Measurements from ENCODE around the gene BHLHE40. TPM values are rescaled to one million over a fixed set of nuclear protein-coding genes. Genes with fewer than 3 reads are reported as not detected.

Gene BHLHE40
- total and polyA plus RNA-seq, 3 experiments from 2014 or later: 24.8 to 180 (median 174) TPM

DNA sequence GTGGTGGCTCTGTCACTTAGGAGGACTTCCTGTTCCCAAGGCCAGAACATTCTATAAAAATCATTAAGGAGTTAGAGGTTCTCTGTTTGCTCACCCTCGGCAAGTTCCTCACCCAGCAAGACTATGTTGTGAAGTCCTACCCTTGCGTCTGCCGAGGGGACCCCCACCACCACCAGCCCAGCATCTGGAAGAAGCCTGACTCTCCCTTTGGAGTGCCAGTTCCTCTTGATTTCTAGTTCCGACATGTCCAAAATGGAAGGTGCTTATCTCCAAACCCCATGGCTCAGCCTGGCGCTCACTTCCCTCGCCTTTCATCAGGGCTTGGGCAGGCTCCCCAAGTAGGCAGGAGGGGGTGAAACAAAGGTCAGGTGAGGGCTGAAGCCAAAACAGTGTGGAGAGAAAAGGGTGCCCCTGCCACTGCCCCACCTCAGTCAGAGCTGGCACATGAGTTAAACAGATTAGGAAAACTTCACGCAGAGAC is 41.0 kb downstream of the BHLHE40 start:
- Mint-ChIP-seq H3K27me3 (no peaks in the 10 kb centered on the region), H3K4me1 (peaks cover 41 to 67% (median 53%) of the 10 kb centered on the region in 3 donors), H3K4me3 (no peak overlapping the region), H3K9me3 (no peaks in the 10 kb centered on the region), H3K36me3 (no peaks in the 10 kb centered on the region), H3K27ac (peak overlapping the region in 4 of 8 donors; percentile 42 to 90 (median 70))
- DNase-seq: no peak
- H3K4me1 ChIP-seq (ENCODE audit: insufficient read depth, low read length): peaks cover 49% of the 10 kb centered on the region
- CTCF ChIA-PET: interaction anchor here (1.7 kb wide), 1 partner anchor 308 kb away, joined by 3 read pairs; no protein-coding TSS in a partner anchor
- H3K9me3 ChIP-seq (ENCODE audit: low read length): no peaks in the 10 kb centered on the region
- H3K27me3 ChIP-seq (ENCODE audit: insufficient read depth, low read length, poor library complexity, severe bottlenecking): no peaks in the 10 kb centered on the region
- no peak overlapping the region for H3K4me3 ChIP-seq (ENCODE audit: low read length)
- H3K27ac ChIP-seq (ENCODE audit: low read depth, low read length): peak overlapping the region; percentile 2
- no peaks in the 10 kb centered on the region for H3K36me3 ChIP-seq (ENCODE audit: insufficient read depth, low read length)
- POLR2A ChIA-PET: interaction anchor here (1.1 to 1.3 kb wide), 2 partner anchors 39 to 41 kb away, joined by 4 to 5 read pairs; partner anchors contain the start of gene BHLHE40

DNA sequence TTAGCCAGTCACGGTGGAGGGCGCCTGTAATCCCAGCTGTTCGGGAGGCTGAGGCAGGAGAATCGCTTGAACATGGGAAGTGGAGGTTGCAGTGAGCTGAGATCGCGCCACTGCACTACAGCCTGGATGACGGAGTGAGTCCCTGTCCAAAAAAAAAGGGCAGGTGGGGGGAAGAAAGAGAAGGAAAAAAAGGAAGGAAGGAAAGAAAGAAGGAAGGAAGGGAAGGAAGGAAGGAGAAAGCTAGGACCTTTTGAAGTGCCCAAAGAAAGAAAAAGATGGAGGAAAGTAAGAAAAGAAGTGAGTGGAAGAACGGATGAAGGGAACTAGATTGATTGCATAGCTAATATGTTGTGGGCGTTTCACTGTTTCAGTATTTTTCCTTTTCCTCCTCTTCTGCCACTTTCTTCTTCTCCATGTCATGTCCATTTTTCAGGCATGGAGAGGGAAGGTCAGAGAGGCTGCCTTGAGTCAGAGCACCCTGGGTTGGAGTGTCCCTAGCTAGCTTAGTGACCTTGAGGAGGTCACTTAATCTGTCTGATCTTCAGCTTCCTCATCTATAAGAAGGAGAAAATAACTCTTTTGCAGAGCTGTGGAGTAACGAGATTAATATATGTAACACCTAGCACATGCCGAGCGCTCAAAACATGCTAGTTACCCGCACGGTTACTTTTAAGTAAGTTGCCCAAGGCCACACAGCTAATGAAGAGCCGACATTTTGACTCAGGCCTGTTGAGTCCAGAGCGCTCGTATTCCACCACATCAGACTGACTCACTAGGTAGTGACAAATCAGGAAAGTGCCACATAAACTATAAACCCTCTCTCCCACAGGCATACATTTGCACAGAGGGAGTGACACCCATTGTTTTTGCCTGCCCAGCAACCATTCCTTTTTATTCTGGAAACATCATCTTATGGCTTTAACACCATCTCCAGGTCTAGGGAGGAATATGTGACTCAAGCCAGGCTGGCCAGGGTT is 42.2 kb downstream of the BHLHE40 start:
- H3K4me3 Mint-ChIP-seq: no peak overlapping the region
- H3K27me3 ChIP-seq (ENCODE audit: insufficient read depth, low read length, poor library complexity, severe bottlenecking): no peaks in the 10 kb centered on the region
- peaks cover 42 to 62% (median 49%) of the 10 kb centered on the region in 3 donors for H3K4me1 Mint-ChIP-seq
- H3K36me3 Mint-ChIP-seq: no peaks in the 10 kb centered on the region
- H3K4me3 ChIP-seq (ENCODE audit: low read length): no peak overlapping the region
- no peaks in the 10 kb centered on the region for H3K27me3 Mint-ChIP-seq
- no peaks in the 10 kb centered on the region for H3K36me3 ChIP-seq (ENCODE audit: insufficient read depth, low read length)
- H3K9me3 ChIP-seq (ENCODE audit: low read length): no peaks in the 10 kb centered on the region
- DNase-seq: no peak
- peaks cover 44% of the 10 kb centered on the region for H3K4me1 ChIP-seq (ENCODE audit: insufficient read depth, low read length)
- ChIA-PET POLR2A (interaction anchor here (0.6 to 1.1 kb wide), 3 partner anchors 16 to 517 kb away, joined by 4 to 7 read pairs (median 5); no protein-coding TSS in a partner anchor), CTCF (interaction anchor here (1.3 to 9.5 kb wide), 4 partner anchors 20 to 311 kb away, joined by 3 to 103 read pairs (median 5); no protein-coding TSS in a partner anchor)
- H3K9me3 Mint-ChIP-seq: no peaks in the 10 kb centered on the region
- peak overlapping the region in 7 of 8 donors; percentile 38 to 90 (median 80) for H3K27ac Mint-ChIP-seq
- H3K27ac ChIP-seq (ENCODE audit: low read depth, low read length): no peak overlapping the region

DNA sequence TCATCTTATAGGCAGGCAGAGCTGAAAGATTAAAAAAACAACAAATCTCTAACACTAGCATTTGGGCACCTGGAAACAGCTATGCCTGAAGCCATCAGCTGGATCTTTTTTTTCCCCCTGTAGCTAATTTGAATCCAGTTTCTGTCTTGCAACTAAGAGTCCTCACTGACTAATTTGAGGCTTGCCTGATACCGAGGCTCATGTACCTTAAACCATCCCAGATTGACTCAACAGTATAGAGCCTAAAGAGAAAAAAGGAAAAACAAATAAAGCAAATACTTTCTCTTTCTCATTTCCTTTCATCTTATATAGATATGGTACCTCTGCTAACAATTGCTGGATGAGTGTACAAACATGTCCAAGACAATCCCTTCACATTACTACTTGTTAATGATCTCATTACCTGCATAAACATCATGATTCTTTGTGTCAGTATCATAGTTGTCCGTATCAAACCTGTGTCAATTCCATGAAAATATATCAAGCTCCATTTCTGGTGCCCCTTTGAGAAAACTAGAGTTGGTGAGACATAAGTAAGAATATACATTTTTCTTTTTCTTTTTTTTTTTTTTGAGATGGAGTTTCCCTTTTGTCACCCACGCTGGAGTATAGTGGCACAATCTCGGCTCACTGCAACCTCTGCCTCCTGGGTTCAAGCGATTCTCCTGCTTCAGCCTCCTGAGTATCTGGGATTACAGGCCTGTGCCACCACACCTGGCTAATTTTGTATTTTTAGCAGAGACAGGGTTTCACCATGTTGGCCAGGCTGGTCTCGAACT is 43.1 kb downstream of the BHLHE40 start:
- CTCF ChIA-PET: interaction anchor here (0.8 to 9.5 kb wide), 7 partner anchors 21 to 312 kb away, joined by 3 to 103 read pairs (median 4); no protein-coding TSS in a partner anchor
- Histone ChIP-seq H3K36me3 (ENCODE audit: insufficient read depth, low read length) (no peaks in the 10 kb centered on the region), H3K27ac (ENCODE audit: low read depth, low read length) (peak overlapping the region; percentile 1), H3K4me3 (ENCODE audit: low read length) (no peak overlapping the region), H3K9me3 (ENCODE audit: low read length) (no peaks in the 10 kb centered on the region), H3K27me3 (ENCODE audit: insufficient read depth, low read length, poor library complexity, severe bottlenecking) (no peaks in the 10 kb centered on the region), H3K4me1 (ENCODE audit: insufficient read depth, low read length) (peaks cover 35% of the 10 kb centered on the region)
- POLR2A ChIA-PET: interaction anchor here (0.5 to 1.3 kb wide), 5 partner anchors 10 to 518 kb away, joined by 4 to 10 read pairs (median 5); no protein-coding TSS in a partner anchor
- no peaks in the 10 kb centered on the region for H3K9me3 Mint-ChIP-seq
- H3K4me1 Mint-ChIP-seq: peaks cover 39 to 56% (median 46%) of the 10 kb centered on the region in 3 donors
- no peaks in the 10 kb centered on the region for H3K36me3 Mint-ChIP-seq
- DNase-seq: no peak
- H3K4me3 Mint-ChIP-seq: no peak overlapping the region
- H3K27ac Mint-ChIP-seq: peak overlapping the region; percentile 38 to 86 (median 77)
- H3K27me3 Mint-ChIP-seq: no peaks in the 10 kb centered on the region

DNA sequence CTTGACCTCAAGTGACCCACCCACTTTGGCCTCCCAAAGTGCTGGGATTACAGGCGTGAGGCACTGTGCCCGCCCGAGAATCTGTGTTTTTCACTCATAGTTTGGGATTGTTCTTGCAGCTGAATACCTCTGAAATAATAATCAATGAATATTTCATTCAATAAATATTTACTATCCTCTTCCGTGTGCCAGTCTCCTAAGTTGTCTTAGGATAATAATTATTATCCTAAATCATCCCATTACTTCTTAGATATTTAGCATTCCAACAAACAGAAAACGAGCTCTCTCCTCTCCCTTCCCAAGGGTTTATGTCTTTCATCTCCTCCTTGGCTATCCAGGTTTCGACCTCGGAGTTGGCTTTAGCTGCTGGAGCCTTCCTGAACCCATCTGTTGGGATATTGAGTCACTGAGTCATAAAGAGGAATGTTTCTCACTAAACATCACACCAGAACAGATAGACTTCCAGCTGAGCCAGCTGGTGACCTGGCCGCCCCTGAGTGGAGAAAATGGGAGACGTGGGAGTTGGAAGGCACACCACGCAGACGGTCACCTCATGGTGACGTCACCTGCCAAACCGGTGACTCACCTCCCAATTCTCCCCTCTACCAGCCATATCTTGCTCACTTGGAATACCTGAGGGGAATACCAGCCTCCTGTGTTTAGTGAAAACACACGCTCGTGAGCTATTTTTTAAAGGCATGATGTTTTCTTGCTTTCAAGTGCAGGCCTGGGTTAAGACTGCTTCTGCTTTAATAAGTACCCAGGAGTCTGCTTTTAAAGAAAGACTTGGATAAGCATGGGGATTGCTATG is 43.9 kb downstream of the BHLHE40 start:
- CTCF ChIA-PET: interaction anchor here (0.8 to 9.5 kb wide), 7 partner anchors 22 to 312 kb away, joined by 3 to 103 read pairs (median 4); no protein-coding TSS in a partner anchor
- peak overlapping the region in 1 of 8 donors; percentile 77 for H3K27ac Mint-ChIP-seq
- no peak for DNase-seq

DNA sequence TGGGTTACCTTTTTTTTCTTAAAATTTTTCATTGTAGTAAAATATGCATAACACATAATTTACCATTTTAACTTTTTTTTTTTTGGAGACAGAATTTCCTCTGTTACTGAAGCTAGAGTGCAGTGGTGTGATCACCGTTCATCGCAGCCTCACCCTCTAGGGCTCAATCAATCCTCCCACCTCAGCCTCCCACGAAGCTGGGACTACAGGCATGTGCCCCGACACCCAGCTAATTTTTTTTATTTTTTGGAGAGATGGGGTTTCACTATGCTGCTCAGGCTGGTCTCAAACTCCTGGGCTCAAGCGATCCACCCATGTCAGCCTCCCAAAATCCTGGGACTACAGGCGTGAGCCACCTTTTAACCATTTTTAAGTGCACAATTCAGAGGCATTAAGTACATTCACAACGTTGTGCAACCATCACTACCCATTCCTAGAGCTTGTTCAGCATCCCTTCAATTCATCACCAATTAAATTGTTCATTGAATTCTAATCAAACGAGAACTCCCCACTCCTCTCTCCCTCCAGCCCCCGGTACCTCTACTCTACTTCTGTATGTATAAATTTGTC is 44.6 kb downstream of the BHLHE40 start:
- ChIA-PET POLR2A (interaction anchor here (0.6 to 1.3 kb wide), 3 partner anchors 13 to 706 kb away, joined by 3 to 4 read pairs (median 3); no protein-coding TSS in a partner anchor), CTCF (interaction anchor here (1.7 to 9.5 kb wide), 3 partner anchors 44 to 313 kb away, joined by 3 to 103 read pairs (median 5); no protein-coding TSS in a partner anchor)
- Mint-ChIP-seq H3K27ac (peak overlapping the region in 5 of 8 donors; percentile 15 to 89 (median 68)), H3K27me3 (no peaks in the 10 kb centered on the region), H3K4me3 (no peak overlapping the region), H3K36me3 (no peaks in the 10 kb centered on the region), H3K9me3 (no peaks in the 10 kb centered on the region), H3K4me1 (peaks cover 32 to 47% (median 37%) of the 10 kb centered on the region in 3 donors)
- peaks cover 25% of the 10 kb centered on the region for H3K4me1 ChIP-seq (ENCODE audit: insufficient read depth, low read length)
- H3K27ac ChIP-seq (ENCODE audit: low read depth, low read length): peak overlapping the region; percentile 63
- no peak for DNase-seq
- no peaks in the 10 kb centered on the region for H3K9me3 ChIP-seq (ENCODE audit: low read length)
- H3K27me3 ChIP-seq (ENCODE audit: insufficient read depth, low read length, poor library complexity, severe bottlenecking): no peaks in the 10 kb centered on the region
- H3K4me3 ChIP-seq (ENCODE audit: low read length): no peak overlapping the region
- no peaks in the 10 kb centered on the region for H3K36me3 ChIP-seq (ENCODE audit: insufficient read depth, low read length)

More for the DNA sequence above, 43.9 kb downstream of the BHLHE40 start:
- Mint-ChIP-seq H3K4me1 (peaks cover 38 to 53% (median 44%) of the 10 kb centered on the region in 3 donors), H3K9me3 (no peaks in the 10 kb centered on the region), H3K4me3 (no peak overlapping the region), H3K36me3 (no peaks in the 10 kb centered on the region), H3K27me3 (no peaks in the 10 kb centered on the region)
- POLR2A ChIA-PET: interaction anchor here (0.7 to 1.3 kb wide), 3 partner anchors 11 to 312 kb away, joined by 3 to 8 read pairs (median 4); no protein-coding TSS in a partner anchor
- Histone ChIP-seq H3K27ac (ENCODE audit: low read depth, low read length) (peak overlapping the region; percentile 63), H3K27me3 (ENCODE audit: insufficient read depth, low read length, poor library complexity, severe bottlenecking) (no peaks in the 10 kb centered on the region), H3K4me3 (ENCODE audit: low read length) (no peak overlapping the region), H3K9me3 (ENCODE audit: low read length) (no peaks in the 10 kb centered on the region), H3K4me1 (ENCODE audit: insufficient read depth, low read length) (peaks cover 31% of the 10 kb centered on the region), H3K36me3 (ENCODE audit: insufficient read depth, low read length) (no peaks in the 10 kb centered on the region)

DNA sequence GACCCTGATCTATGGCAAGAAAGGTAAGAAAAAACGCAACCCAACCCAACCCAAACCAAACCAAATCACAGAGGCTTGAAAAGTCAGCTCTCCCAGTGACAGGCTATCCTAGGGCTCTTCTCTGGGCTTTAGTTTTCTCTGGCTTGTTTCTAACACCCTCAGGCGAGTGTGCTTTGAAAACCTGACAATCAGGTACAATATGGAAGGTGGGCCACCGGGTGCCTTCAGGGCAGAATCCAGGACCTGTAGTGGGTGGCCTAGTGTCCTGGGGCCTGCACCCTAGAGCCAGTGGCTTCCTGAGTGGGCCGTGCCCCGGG is 46.8 kb downstream of the BHLHE40 start:
- Histone ChIP-seq H3K4me3 (ENCODE audit: low read length) (no peak overlapping the region), H3K27ac (ENCODE audit: low read depth, low read length) (no peak overlapping the region), H3K9me3 (ENCODE audit: low read length) (no peaks in the 10 kb centered on the region), H3K4me1 (ENCODE audit: insufficient read depth, low read length) (peaks cover 7% of the 10 kb centered on the region), H3K36me3 (ENCODE audit: insufficient read depth, low read length) (no peaks in the 10 kb centered on the region), H3K27me3 (ENCODE audit: insufficient read depth, low read length, poor library complexity, severe bottlenecking) (no peaks in the 10 kb centered on the region)
- H3K27me3 Mint-ChIP-seq: peaks cover 0 to 3% of the 10 kb centered on the region in 2 donors
- peak overlapping the region; percentile 62 to 90 (median 82) for H3K4me3 Mint-ChIP-seq
- ChIA-PET CTCF (interaction anchor here (0.6 to 9.5 kb wide), 26 partner anchors 9 to 333 kb away, joined by 3 to 103 read pairs (median 4); partner anchors contain the start of gene BHLHE40), POLR2A (no interaction called here)
- peak overlapping the region; percentile 32 to 97 (median 88) for H3K27ac Mint-ChIP-seq
- no peaks in the 10 kb centered on the region for H3K9me3 Mint-ChIP-seq
- DNase-seq: no peak
- no peaks in the 10 kb centered on the region for H3K36me3 Mint-ChIP-seq
- H3K4me1 Mint-ChIP-seq: peaks cover 18 to 27% (median 25%) of the 10 kb centered on the region in 3 donors

All from CD8-positive, alpha-beta memory T cell (primary cell).